Neural crest cell (in vitro differentiated cells): Measurements from ENCODE around the gene GKAP1. TPM values are rescaled to one million over a fixed set of nuclear protein-coding genes. Genes with fewer than 3 reads are reported as not detected.
"Not testable (repeated sequence)": the region's sequence is repeated elsewhere in the genome, so short reads cannot be mapped to it uniquely, and the experiment has no call there.

ENCODE experiments used
- DNase-seq: peaks from one replicate; pipeline ENCODE4 v3.0.0; 2021; ENCODE audit warnings: low read depth, mixed read lengths, low spot score
- H3K27ac Mint-ChIP-seq: one replicate; pipeline ENCODE4 v1.8.0; 2021; ENCODE audit warnings: mild to moderate bottlenecking, mixed read lengths; ENCODE audit not compliant: unreplicated experiment
- H3K27me3 Mint-ChIP-seq: 2 replicates; pipeline ENCODE4 v1.8.0; 2021; ENCODE audit warnings: low read depth, mild to moderate bottlenecking, mixed read lengths
- H3K36me3 Mint-ChIP-seq: 2 replicates; pipeline ENCODE4 v1.8.0; 2021; ENCODE audit warnings: low read depth, mild to moderate bottlenecking, mixed read lengths
- H3K4me1 Mint-ChIP-seq: 2 replicates; pipeline ENCODE4 v1.8.0; 2021; ENCODE audit warnings: mixed read lengths
- H3K4me3 Mint-ChIP-seq: one replicate; pipeline ENCODE4 v1.8.0; 2021; ENCODE audit warnings: mild to moderate bottlenecking, mixed read lengths
- H3K9me3 Mint-ChIP-seq: 2 replicates; pipeline ENCODE4 v1.8.0; 2021; ENCODE audit warnings: mixed read lengths
- CTCF ChIP-seq: fragments of 200-600 bp; sonication (generic); conservative IDR thresholded peaks from 2 replicates; pipeline ENCODE4 v1.5.0; 2021; ENCODE audit warnings: antibody characterized with exemption, mild to moderate bottlenecking
- long read RNA-seq: library from polyadenylated mRNA; unstranded; transcript quantifications from one replicate; pipeline ENCODE4 v2.0.0, GENCODE V29; 2020
- total RNA-seq: library from RNA; stranded (reverse); gene quantifications from 2 replicates; pipeline ENCODE4 v1.2.1, GENCODE V29; 2021

Gene GKAP1
- 11.1 and 12.1 TPM in 2 replicates for total RNA-seq
- long read RNA-seq: 0 reads

- H3K27ac Mint-ChIP-seq, H3K36me3 Mint-ChIP-seq, H3K9me3 Mint-ChIP-seq, H3K4me1 Mint-ChIP-seq: not testable (repeated sequence)
- peak; percentile 59 for DNase-seq
- Mint-ChIP-seq H3K27me3 (peaks cover 16% of the 10 kb centered on the region), H3K4me3 (peak within 1 kb of the TSS; percentile 87)
Measured at GRCh38 chr9:83817356-83818278, at the start of gene GKAP1. TSS of gene GKAP1 (minus strand) at chr9:83817769. CDS start at chr9:83806517, 11,252 bp downstream.

GRCh38 chr9:83849895-83850294, 32.3 kb upstream of the GKAP1 start:
- H3K4me3 Mint-ChIP-seq, DNase-seq, H3K4me1 Mint-ChIP-seq, H3K27ac Mint-ChIP-seq, H3K27me3 Mint-ChIP-seq, H3K9me3 Mint-ChIP-seq: not testable (repeated sequence)
- H3K36me3 Mint-ChIP-seq: peaks cover 21% of the 10 kb centered on the region

GRCh38 chr9:83837070-83837643, 19.6 kb upstream of the GKAP1 start:
- TF ChIP-seq CTCF: peak; percentile 47
- not testable (repeated sequence) for H3K27me3 Mint-ChIP-seq, H3K4me1 Mint-ChIP-seq, H3K27ac Mint-ChIP-seq, DNase-seq, H3K4me3 Mint-ChIP-seq, H3K9me3 Mint-ChIP-seq, H3K36me3 Mint-ChIP-seq

- H3K36me3 Mint-ChIP-seq, H3K27me3 Mint-ChIP-seq, DNase-seq, H3K9me3 Mint-ChIP-seq, H3K4me3 Mint-ChIP-seq, H3K27ac Mint-ChIP-seq, H3K4me1 Mint-ChIP-seq: not testable (repeated sequence)
- peak; percentile 35 for TF ChIP-seq CTCF
Measured at GRCh38 chr9:83830426-83831071, 13.0 kb upstream of the GKAP1 start.

GRCh38 chr9:83824986-83825623, 7.5 kb upstream of the GKAP1 start:
- H3K9me3 Mint-ChIP-seq, DNase-seq, H3K4me3 Mint-ChIP-seq, H3K27me3 Mint-ChIP-seq, H3K36me3 Mint-ChIP-seq, H3K4me1 Mint-ChIP-seq, H3K27ac Mint-ChIP-seq: not testable (repeated sequence)

GRCh38 chr9:83817011-83817355, 586 bp downstream of the GKAP1 start:
- H3K27me3 Mint-ChIP-seq: peaks cover 10% of the 10 kb centered on the region
- H3K27ac Mint-ChIP-seq, H3K36me3 Mint-ChIP-seq, H3K4me1 Mint-ChIP-seq, DNase-seq, H3K9me3 Mint-ChIP-seq: not testable (repeated sequence)
- peak overlapping the region; percentile 87 for H3K4me3 Mint-ChIP-seq

- not testable (repeated sequence) for H3K9me3 Mint-ChIP-seq, H3K27me3 Mint-ChIP-seq, H3K4me1 Mint-ChIP-seq, H3K27ac Mint-ChIP-seq, DNase-seq, H3K36me3 Mint-ChIP-seq
- peak overlapping the region; percentile 55 for H3K4me3 Mint-ChIP-seq
Measured at GRCh38 chr9:83815120-83815519, 2.4 kb downstream of the GKAP1 start.

GRCh38 chr9:83809213-83809612, 8.4 kb downstream of the GKAP1 start:
- not testable (repeated sequence) for H3K4me3 Mint-ChIP-seq, H3K27me3 Mint-ChIP-seq, DNase-seq, H3K36me3 Mint-ChIP-seq, H3K27ac Mint-ChIP-seq, H3K9me3 Mint-ChIP-seq, H3K4me1 Mint-ChIP-seq

GRCh38 chr9:83804454-83804853, 13.1 kb downstream of the GKAP1 start:
- peaks cover 13% of the 10 kb centered on the region for H3K36me3 Mint-ChIP-seq
- DNase-seq, H3K4me1 Mint-ChIP-seq, H3K9me3 Mint-ChIP-seq, H3K27me3 Mint-ChIP-seq, H3K27ac Mint-ChIP-seq, H3K4me3 Mint-ChIP-seq: not testable (repeated sequence)

- not testable (repeated sequence) for H3K4me3 Mint-ChIP-seq, H3K4me1 Mint-ChIP-seq
- H3K36me3 Mint-ChIP-seq: peaks cover 15% of the 10 kb centered on the region
Measured at GRCh38 chr9:83803941-83804340, 13.6 kb downstream of the GKAP1 start.

More at GRCh38 chr9:83803941-83804340, 13.6 kb downstream of the GKAP1 start:
- not testable (repeated sequence) for H3K27me3 Mint-ChIP-seq, DNase-seq, H3K9me3 Mint-ChIP-seq, H3K27ac Mint-ChIP-seq
